IPS-18a (cell line): ENCODE results near the gene SLTM.
"Not testable (repeated sequence)": the region's sequence is repeated elsewhere in the genome, so short reads cannot be mapped to it uniquely, and the experiment has no call there.

Experiments used
- H3K27ac ChIP-seq: one replicate; pipeline ENCODE4 v1.5.1; 2013; ENCODE audit warnings: low read length
- H3K27me3 ChIP-seq: one replicate; pipeline ENCODE4 v1.6.1; 2013; ENCODE audit warnings: mild to moderate bottlenecking, low read length; ENCODE audit not compliant: control insufficient read depth, insufficient read depth
- H3K36me3 ChIP-seq: one replicate; pipeline ENCODE4 v1.6.1; 2013; ENCODE audit warnings: low read depth, low read length; ENCODE audit not compliant: control insufficient read depth
- H3K4me1 ChIP-seq: one replicate; pipeline ENCODE4 v1.6.1; 2013; ENCODE audit warnings: low read depth, low read length; ENCODE audit not compliant: control insufficient read depth
- H3K4me3 ChIP-seq: one replicate; pipeline ENCODE4 v1.5.1; 2013; ENCODE audit warnings: low read length
- H3K9ac ChIP-seq: one replicate; pipeline ENCODE4 v1.6.1; 2013; ENCODE audit warnings: mild to moderate bottlenecking, low read length, moderate library complexity
- H3K9me3 ChIP-seq: one replicate; pipeline ENCODE4 v1.6.1; 2013; ENCODE audit warnings: low read depth, low read length; ENCODE audit not compliant: control insufficient read depth

The SLTM gene

DNA sequence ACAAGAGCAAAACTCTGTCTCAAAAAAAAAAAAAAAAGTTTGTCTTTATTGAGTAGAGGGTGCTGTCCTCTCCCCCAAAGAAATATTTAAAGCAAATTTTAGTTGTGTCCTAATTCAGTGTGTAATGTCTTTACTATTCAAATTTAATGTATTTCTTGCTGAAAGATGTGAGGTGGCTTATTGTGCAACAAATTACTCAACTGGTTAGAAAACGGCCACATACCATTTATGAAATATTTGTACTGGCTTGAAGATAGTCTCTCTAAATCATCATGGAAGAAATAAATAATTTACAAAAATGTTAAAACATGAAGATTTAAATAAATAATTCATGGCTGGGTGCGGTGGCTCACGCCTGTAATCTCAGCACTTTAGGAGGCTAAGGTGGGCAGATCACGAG lies 63.0 kb downstream of the SLTM start:
- Histone ChIP-seq H3K9me3 (no peaks in the 10 kb centered on the region), H3K27me3 (no peaks in the 10 kb centered on the region), H3K4me1 (no peaks in the 10 kb centered on the region), H3K4me3 (no peak overlapping the region), H3K36me3 (no peaks in the 10 kb centered on the region), H3K9ac (no peak overlapping the region), H3K27ac (no peak overlapping the region)

DNA sequence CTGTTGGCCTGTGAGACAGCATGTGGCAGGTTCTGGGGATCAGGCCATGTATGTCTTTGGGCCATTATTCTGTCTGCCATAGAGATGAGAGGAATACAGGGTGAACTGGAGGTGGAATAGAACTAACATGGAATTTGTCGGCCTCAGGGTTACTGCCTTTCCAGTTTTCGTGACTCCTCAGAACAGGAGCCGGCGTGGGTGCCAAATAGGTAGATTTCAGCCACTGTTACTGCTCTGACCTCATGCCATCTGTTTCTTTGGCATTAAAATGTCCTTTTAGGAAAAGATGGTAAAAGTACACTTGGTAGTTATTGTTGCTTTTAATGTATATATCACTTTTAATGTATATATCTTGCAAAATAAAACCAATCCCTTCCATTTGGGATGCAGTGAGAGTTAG lies 65.6 kb downstream of the SLTM start:
- no peaks in the 10 kb centered on the region for H3K36me3 ChIP-seq
- no peak overlapping the region for H3K9ac ChIP-seq
- no peaks in the 10 kb centered on the region for H3K4me1 ChIP-seq
- no peak overlapping the region for H3K4me3 ChIP-seq
- H3K9me3 ChIP-seq: no peaks in the 10 kb centered on the region
- no peak overlapping the region for H3K27ac ChIP-seq
- H3K27me3 ChIP-seq: no peaks in the 10 kb centered on the region

DNA sequence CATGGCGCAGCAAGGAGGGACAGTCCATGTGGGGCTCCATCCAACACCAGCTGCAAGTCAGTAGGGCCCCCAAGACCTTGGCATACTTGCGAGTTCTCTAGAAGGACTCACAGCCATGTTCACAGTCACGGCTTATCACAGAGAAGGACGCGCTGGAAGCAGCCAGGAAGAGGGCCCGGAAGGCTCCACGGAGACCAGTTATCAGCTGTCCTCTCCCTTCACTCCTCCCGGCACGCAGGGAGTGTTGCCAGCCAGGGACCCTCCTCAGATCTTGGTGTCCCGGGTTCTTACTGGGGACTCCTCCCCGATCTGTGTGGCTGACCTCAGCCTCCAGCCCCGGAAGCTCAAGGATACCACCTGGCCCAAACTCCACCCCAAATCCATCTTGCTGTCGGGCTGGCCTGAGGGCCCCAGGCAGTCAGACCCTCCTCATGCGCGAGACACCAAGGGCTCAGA lies 68.0 kb downstream of the SLTM start:
- no peak overlapping the region for H3K9ac ChIP-seq
- H3K36me3 ChIP-seq: no peaks in the 10 kb centered on the region
- H3K4me1 ChIP-seq: no peaks in the 10 kb centered on the region
- H3K27ac ChIP-seq: no peak overlapping the region
- H3K9me3 ChIP-seq: no peaks in the 10 kb centered on the region
- H3K27me3 ChIP-seq: no peaks in the 10 kb centered on the region
- H3K4me3 ChIP-seq: no peak overlapping the region

DNA sequence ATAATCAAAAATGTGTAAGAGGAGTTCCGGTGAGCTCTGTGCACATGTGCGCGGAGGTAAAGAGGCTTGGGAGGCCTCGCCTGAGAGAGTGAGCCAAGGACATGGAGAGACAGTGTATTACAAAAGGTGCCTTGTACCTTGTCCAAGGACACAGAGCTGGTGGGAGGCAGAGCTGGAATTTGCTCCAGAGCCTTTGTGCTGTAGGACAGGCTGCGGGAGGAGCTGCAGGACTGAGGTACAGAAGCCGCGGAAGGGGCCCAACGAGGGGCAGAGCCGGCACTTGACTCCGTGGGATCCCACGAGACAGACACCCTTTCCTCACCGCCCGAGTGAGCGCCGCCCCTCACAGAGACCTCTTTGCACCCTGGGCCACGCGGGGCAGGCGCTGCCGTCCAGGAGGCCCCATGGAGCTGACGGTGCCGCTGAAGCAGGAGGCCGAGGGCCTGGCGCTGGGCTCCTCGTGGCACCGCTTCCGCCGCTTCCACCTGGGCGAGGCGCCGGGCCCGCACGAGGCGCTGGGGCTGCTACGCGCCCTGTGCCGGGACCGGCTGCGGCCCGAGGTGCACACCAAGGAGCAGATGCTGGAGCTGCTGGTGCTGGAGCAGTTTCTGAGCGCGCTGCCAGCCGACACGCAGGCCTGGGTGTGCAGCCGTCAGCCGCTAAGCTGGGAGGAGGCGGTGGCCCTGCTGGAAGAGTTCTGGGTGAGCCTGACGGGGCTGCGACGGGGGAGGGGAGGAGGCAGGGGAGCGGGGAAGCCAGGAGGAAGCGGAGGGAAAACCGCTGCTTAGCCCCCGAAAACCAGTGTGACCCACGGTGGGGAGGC lies 68.7 kb downstream of the SLTM start:
- no peaks in the 10 kb centered on the region for H3K36me3 ChIP-seq
- H3K27me3 ChIP-seq: no peaks in the 10 kb centered on the region
- H3K9me3 ChIP-seq: no peaks in the 10 kb centered on the region
- no peak overlapping the region for H3K4me3 ChIP-seq
- H3K4me1 ChIP-seq: no peaks in the 10 kb centered on the region
- H3K27ac ChIP-seq: no peak overlapping the region
- H3K9ac ChIP-seq: peak overlapping the region; percentile 7

DNA sequence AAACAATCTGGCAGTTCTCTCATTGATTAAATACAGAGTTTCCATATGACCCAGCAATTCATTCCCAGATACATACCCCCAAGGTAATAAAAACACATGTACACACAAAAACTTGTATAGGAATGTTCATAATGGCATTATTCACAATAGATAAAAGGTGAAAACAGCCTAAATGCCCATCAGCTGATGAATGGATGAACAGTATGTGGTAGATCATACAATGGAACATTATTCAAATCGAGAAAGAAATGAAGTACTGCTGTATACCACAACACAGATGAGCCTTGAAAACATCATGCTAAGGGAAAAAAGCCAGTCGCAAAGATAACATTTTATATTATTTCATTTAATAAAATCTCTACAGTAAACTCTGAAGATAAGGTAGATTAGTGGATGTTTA lies 71.2 kb downstream of the SLTM start:
- H3K9me3 ChIP-seq: no peaks in the 10 kb centered on the region
- H3K9ac ChIP-seq: no peak overlapping the region
- H3K36me3 ChIP-seq: no peaks in the 10 kb centered on the region
- H3K4me1 ChIP-seq: no peaks in the 10 kb centered on the region
- H3K4me3 ChIP-seq: no peak overlapping the region
- H3K27me3 ChIP-seq: no peaks in the 10 kb centered on the region
- no peak overlapping the region for H3K27ac ChIP-seq

DNA sequence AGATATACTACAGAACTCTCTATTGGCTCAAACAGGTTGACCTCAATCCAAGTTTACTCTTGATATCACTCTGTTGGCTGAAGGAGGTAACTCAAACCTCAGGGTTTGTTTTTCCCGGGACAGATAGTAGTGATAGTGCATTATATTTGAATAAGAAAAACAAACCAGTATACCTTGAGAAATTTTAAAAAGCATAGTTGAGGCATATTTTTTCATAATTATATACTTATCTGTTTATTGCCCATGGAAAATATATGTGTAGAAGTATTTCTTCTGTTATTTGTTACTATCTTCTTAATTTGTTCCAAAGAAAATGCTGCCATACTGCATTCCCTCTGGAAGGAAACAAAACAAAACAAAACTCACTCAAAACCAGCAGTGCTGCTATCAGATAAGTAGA lies 76.9 kb downstream of the SLTM start:
- H3K9me3 ChIP-seq, H3K27ac ChIP-seq, H3K4me1 ChIP-seq, H3K4me3 ChIP-seq, H3K36me3 ChIP-seq, H3K27me3 ChIP-seq, H3K9ac ChIP-seq: not testable (repeated sequence)

DNA sequence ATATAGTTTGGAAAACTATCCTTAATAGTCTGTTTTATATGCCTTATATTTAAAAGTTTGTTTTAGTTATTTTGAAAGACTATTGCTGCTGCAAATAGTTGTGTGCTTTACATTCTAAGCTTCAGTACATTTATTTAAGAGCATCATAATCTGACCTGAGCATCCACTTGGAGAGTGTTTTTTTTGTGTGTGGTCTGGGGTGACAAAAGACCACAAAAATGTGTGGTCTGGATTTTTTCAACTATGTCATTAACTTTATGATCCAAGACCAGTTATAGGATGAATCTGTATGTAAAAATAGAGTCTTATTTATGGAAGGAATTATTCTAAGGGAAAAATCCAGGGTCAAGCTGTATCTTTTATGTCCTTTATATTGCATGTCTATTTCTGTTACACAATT lies 77.4 kb downstream of the SLTM start:
- Histone ChIP-seq H3K9ac (no peak overlapping the region), H3K36me3 (peaks cover 7% of the 10 kb centered on the region), H3K4me1 (no peaks in the 10 kb centered on the region), H3K4me3 (no peak overlapping the region), H3K27ac (no peak overlapping the region), H3K27me3 (no peaks in the 10 kb centered on the region), H3K9me3 (no peaks in the 10 kb centered on the region)

DNA sequence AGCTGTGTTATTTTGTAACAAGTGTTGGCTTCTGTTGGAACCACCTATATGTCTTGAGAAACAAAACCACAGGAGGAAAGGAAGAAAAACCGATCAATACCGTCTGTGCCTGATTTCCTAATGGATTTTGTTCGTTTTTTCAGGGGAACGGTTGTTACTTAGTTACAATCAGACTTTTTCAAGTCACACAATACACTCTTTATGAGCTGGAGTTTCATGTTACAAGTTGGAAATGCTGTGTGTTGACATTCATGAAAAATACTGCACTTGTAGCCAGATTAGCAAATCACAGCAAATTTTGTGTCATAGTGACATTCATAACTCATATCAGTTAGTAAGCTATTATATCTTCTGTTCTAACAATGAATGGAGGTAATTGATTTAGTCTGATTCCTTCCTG lies 78.9 kb downstream of the SLTM start:
- H3K36me3 ChIP-seq: peaks cover 7% of the 10 kb centered on the region
- H3K4me1 ChIP-seq: no peaks in the 10 kb centered on the region

DNA sequence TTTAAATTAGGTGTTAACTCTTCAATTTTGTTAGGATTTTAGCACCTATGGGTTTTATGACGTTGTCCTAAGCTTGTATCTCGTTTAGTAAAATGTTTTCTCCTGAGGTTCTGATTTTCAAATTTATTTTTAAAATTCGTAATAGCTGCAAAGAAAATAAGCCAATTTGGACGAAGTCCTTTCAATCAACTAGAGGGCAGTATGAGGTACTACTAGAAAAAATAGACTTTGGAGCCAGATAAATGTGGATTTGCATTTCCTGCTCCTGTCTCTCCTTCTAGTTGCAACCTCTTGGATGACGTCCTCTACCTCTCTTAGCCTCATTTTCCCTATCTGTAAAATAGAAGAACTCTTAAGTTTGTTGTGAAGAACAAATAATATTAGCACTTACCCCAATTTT lies 81.1 kb downstream of the SLTM start:
- no peak overlapping the region for H3K27ac ChIP-seq
- no peaks in the 10 kb centered on the region for H3K9me3 ChIP-seq
- H3K4me1 ChIP-seq: no peaks in the 10 kb centered on the region
- no peak overlapping the region for H3K9ac ChIP-seq
- no peak overlapping the region for H3K4me3 ChIP-seq
- H3K27me3 ChIP-seq: no peaks in the 10 kb centered on the region
- peaks cover 7% of the 10 kb centered on the region for H3K36me3 ChIP-seq

More for the DNA sequence above, 78.9 kb downstream of the SLTM start:
- Histone ChIP-seq H3K27ac (no peak overlapping the region), H3K9me3 (no peaks in the 10 kb centered on the region), H3K4me3 (no peak overlapping the region), H3K27me3 (no peaks in the 10 kb centered on the region), H3K9ac (no peak overlapping the region)

DNA sequence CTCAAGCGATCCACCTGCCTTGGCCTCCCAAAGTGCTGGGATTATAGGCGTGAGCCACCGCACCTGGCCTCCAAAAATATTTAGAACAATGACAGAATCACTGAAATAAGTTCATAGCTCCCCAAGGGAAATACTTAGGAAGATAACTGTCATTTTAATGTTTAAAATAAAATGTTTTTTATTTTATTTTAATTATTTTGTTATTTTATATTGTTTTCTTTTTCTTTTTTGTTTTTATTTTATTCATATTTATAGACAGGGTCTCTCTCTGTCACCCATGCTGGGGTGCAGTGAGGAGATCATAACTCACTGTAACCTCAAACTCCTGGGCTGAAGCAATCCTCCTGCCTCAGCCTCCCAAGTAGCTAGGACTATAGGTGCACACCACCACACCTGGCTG lies 82.3 kb downstream of the SLTM start:
- not testable (repeated sequence) for H3K9ac ChIP-seq, H3K36me3 ChIP-seq, H3K4me1 ChIP-seq, H3K9me3 ChIP-seq, H3K4me3 ChIP-seq, H3K27me3 ChIP-seq, H3K27ac ChIP-seq

DNA sequence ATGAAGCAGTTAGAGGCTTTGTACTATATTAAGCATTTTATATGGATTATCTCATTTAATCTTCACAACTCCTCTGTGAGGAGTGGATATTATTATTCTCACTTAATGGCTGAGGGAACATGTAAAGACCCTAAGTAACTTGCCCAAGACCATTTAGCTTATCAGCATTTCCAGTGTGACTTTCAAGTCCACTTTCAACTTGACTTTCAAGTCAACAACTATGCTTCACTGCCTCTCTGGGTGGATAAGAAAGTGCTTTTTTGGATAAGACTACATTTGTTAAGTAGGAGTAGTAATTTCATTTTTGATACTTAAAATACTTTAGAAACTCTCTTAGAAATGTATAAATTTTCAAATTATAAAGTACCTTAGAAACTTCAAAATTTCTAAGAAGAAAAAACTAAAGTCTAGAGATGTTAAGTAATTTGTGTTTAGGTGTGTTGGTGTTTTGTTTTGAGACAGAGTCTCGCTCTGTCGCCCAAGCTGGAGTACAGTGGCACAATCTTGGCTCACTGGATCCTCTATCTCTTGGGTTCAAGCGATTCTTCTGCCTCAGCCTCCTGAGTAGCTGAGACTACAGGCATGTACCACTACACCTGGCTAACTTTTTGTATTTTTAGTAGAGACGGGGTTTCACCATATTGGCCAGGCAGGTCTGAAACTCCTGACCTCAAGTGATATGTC lies 90.6 kb downstream of the SLTM start:
- no peak overlapping the region for H3K27ac ChIP-seq
- H3K4me1 ChIP-seq: no peaks in the 10 kb centered on the region
- H3K4me3 ChIP-seq: no peak overlapping the region
- no peak overlapping the region for H3K9ac ChIP-seq
- no peaks in the 10 kb centered on the region for H3K9me3 ChIP-seq
- H3K36me3 ChIP-seq: no peaks in the 10 kb centered on the region
- H3K27me3 ChIP-seq: no peaks in the 10 kb centered on the region

DNA sequence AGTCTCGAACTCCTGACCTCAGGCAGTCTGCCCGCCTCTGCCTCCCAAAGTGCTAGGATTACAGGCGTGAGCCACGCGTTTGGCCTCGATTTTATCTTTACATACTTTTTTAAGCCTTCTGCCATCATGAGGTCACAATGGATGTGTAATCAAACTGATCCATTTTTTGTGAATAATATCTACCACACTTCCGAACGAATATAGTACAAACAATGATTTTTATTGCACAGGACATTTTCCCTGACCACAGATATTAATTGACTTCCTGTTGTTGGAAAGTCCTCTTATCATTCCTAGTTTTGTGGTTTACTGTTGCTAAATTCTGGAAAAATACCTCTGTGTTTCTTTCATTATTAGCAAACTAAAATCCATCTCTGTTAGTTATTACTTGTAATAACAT lies 93.4 kb downstream of the SLTM start:
- no peaks in the 10 kb centered on the region for H3K9me3 ChIP-seq
- H3K27me3 ChIP-seq: no peaks in the 10 kb centered on the region
- H3K9ac ChIP-seq: no peak overlapping the region
- H3K27ac ChIP-seq: no peak overlapping the region
- H3K4me3 ChIP-seq: no peak overlapping the region
- no peaks in the 10 kb centered on the region for H3K36me3 ChIP-seq
- H3K4me1 ChIP-seq: no peaks in the 10 kb centered on the region
